DOHH2 (cell line): Measurements from ENCODE around the gene OBP2A.

Experiments used
- EZH2phosphoT487 ChIP-seq: fragments of 200-600 bp; sonication (generic); IDR thresholded peaks from 2 replicates; pipeline ENCODE4 v1.6.1; 2017; ENCODE audit warnings: borderline replicate concordance, mild to moderate bottlenecking, antibody characterized with exemption, low read length, moderate library complexity, mixed read lengths
- TF ChIP-seq, protein P1 (sequence below): fragments of 200-600 bp; sonication (generic); IDR thresholded peaks from one replicate; pipeline ENCODE4 v1.5.1; 2014; ENCODE audit warnings: antibody characterized with exemption, mild to moderate bottlenecking, low read depth, low read length; ENCODE audit not compliant: poor library complexity, severe bottlenecking

DNA sequence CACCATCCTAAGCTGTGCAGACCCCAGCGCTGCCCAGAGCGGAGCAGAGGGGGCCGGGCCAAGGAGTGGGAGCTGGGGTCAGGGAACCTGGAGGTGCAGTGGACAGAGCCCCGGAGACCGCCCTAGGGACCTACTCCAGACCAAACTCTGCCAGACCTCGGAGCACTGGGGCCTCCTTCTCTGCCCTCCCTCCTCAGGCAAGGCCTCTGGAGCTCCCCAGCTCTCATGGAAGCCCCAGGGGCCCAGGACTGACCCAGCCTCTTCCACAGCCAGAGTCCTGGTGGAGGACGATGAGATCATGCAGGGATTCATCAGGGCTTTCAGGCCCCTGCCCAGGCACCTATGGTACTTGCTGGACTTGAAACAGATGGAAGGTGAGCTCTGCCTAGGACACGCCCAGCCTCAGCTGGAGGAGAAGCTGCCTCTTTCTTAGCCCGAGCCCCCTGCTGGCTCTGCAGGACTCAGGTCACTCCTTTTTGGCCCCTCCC, 19.3 kb downstream of the OBP2A start:
- no peak for TF ChIP-seq EZH2phosphoT487
- TF ChIP-seq, protein P1, sequence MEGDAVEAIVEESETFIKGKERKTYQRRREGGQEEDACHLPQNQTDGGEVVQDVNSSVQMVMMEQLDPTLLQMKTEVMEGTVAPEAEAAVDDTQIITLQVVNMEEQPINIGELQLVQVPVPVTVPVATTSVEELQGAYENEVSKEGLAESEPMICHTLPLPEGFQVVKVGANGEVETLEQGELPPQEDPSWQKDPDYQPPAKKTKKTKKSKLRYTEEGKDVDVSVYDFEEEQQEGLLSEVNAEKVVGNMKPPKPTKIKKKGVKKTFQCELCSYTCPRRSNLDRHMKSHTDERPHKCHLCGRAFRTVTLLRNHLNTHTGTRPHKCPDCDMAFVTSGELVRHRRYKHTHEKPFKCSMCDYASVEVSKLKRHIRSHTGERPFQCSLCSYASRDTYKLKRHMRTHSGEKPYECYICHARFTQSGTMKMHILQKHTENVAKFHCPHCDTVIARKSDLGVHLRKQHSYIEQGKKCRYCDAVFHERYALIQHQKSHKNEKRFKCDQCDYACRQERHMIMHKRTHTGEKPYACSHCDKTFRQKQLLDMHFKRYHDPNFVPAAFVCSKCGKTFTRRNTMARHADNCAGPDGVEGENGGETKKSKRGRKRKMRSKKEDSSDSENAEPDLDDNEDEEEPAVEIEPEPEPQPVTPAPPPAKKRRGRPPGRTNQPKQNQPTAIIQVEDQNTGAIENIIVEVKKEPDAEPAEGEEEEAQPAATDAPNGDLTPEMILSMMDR = no peak
